Measurements from ENCODE around the gene LYRM9.
"Not testable (repeated sequence)": the region's sequence is repeated elsewhere in the genome, so short reads cannot be mapped to it uniquely, and the experiment has no call there.

LYRM9 gene

GRCh38 chr17:27846042-27846655 is 47.0 kb downstream of the LYRM9 start:
- in situ Hi-C loops (cut with HindIII; ENCODE audit: low sequenced_read_pairs): no loop called here
- DNase-seq (ENCODE audit: low read depth, low spot score): no peak
- no peak for TF ChIP-seq CTCF (IDR thresholded peaks at IDR 0.05; ENCODE audit: low read depth, low read length)
- H3K4me3 ChIP-seq (ENCODE audit: low read depth, low read length): no peak overlapping the region

GRCh38 chr17:27845264-27846041 is 47.7 kb downstream of the LYRM9 start:
- H3K4me3 ChIP-seq (ENCODE audit: low read depth, low read length): no peak overlapping the region
- in situ Hi-C loops (cut with HindIII; ENCODE audit: low sequenced_read_pairs): no loop called here
- TF ChIP-seq CTCF (IDR thresholded peaks at IDR 0.05; ENCODE audit: low read depth, low read length): no peak
- no peak for DNase-seq (ENCODE audit: low read depth, low spot score)

GRCh38 chr17:27840688-27841087 is 52.5 kb downstream of the LYRM9 start:
- in situ Hi-C loops (cut with HindIII; ENCODE audit: low sequenced_read_pairs): no loop called here
- TF ChIP-seq CTCF (IDR thresholded peaks at IDR 0.05; ENCODE audit: low read depth, low read length): no peak
- H3K4me3 ChIP-seq (ENCODE audit: low read depth, low read length): no peak overlapping the region
- no peak for DNase-seq (ENCODE audit: low read depth, low spot score)

- H3K4me3 ChIP-seq (ENCODE audit: low read depth, low read length); DNase-seq (ENCODE audit: low read depth, low spot score); in situ Hi-C loops (cut with HindIII; ENCODE audit: low sequenced_read_pairs): not testable (repeated sequence)
Measured at GRCh38 chr17:27840406-27840678, 52.8 kb downstream of the LYRM9 start.

- in situ Hi-C loops (cut with HindIII; ENCODE audit: low sequenced_read_pairs); DNase-seq (ENCODE audit: low read depth, low spot score); H3K4me3 ChIP-seq (ENCODE audit: low read depth, low read length): not testable (repeated sequence)
Measured at GRCh38 chr17:27839571-27840405, 53.4 kb downstream of the LYRM9 start.

- DNase-seq (ENCODE audit: low read depth, low spot score); H3K4me3 ChIP-seq (ENCODE audit: low read depth, low read length); in situ Hi-C loops (cut with HindIII; ENCODE audit: low sequenced_read_pairs): not testable (repeated sequence)
Measured at GRCh38 chr17:27838607-27839006, 54.6 kb downstream of the LYRM9 start.

GRCh38 chr17:27837769-27838168 is 55.4 kb downstream of the LYRM9 start:
- DNase-seq (ENCODE audit: low read depth, low spot score); H3K4me3 ChIP-seq (ENCODE audit: low read depth, low read length); in situ Hi-C loops (cut with HindIII; ENCODE audit: low sequenced_read_pairs): not testable (repeated sequence)

GRCh38 chr17:27836651-27837050 is 56.5 kb downstream of the LYRM9 start:
- no peak overlapping the region for H3K4me3 ChIP-seq (ENCODE audit: low read depth, low read length)
- in situ Hi-C loops (cut with HindIII; ENCODE audit: low sequenced_read_pairs): no loop called here
- no peak for TF ChIP-seq CTCF (IDR thresholded peaks at IDR 0.05; ENCODE audit: low read depth, low read length)
- no peak for DNase-seq (ENCODE audit: low read depth, low spot score)

Data from astrocyte of the spinal cord (primary cell).